Adrenal gland (tissue), 5 donors: ENCODE results near the gene ARSI.

ENCODE experiments used
- CTCF ChIP-seq, 6 experiments: fragments of 450-650 bp in 4 of 6; fragments of 200-600 bp in 2 of 6; sonication (generic) in 1 of 6; IDR thresholded peaks; 1 replicate in 5 of 6; 2 replicates in 1 of 6; pipeline versions ENCODE4 v1.5.1 to v1.8.0; 2016 to 2021; ENCODE audit warnings: antibody characterized with exemption in 6 of 6, mild to moderate bottlenecking in 2 of 6, moderate library complexity in 1 of 6
- POLR2A ChIP-seq, 2 donors: fragments of 450-650 bp; IDR thresholded peaks; one replicate each; pipeline ENCODE4 v1.6.1; 2017; ENCODE audit warnings: antibody characterized with exemption in 2 of 2, mild to moderate bottlenecking in 2 of 2, moderate library complexity in 1 of 2
- donor health status: DM: no; HTN: no; CAD: no.

- no peak for TF ChIP-seq CTCF (IDR thresholded peaks at IDR 0.05)
- no peak for TF ChIP-seq POLR2A (IDR thresholded peaks at IDR 0.05)
Observed at GRCh38 chr5:150338546-150338945, 35.8 kb upstream of the ARSI start.
